HG03439 (cell line): Measurements from ENCODE around the gene ANKRD23.
"Not testable (repeated sequence)": the region's sequence is repeated elsewhere in the genome, so short reads cannot be mapped to it uniquely, and the experiment has no call there.

Source experiments
- ATAC-seq: cut with Tn5 transposase; IDR thresholded peaks from one replicate; pipeline ENCODE4 v1.9.1; 2021; ENCODE audit warnings: mild to moderate bottlenecking, moderate library complexity; ENCODE audit not compliant: unreplicated experiment

The ANKRD23 gene

DNA sequence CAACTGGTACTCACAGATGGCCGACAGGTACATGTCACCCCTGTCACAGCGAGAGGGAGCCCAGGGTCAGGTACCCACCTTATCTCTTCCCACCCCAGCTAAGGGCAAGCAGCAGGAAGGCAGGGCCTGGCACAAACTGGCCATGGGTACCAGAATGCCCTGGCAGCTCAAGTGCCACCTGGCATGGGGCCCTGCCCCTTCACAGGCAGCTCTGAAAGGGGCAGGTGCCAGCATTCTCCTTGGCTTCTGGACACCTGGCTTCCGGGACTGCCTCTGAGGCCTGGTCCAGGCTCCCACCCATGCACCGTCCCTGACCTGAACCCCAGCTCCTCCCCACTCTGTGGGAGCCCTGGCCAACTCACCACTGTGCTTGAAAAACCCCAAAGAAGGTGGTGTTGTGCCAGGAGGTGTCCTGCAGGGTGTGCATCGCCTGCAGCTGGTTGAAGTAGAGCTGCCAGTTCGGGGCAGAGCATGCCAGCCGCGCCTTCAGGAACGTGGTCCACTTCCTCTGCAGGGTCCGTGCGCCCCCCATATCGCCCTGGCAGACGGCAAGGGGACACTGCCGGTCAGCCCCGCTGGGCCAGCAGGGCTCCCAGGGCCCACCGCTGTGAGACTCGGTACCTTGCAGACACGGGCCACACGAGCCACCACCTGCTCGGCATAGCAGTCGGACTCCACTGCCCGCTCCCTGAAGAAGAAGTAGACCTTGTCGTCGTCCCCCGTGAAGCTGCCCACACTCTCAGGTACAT is 20.7 kb upstream of the ANKRD23 start:
- ATAC-seq = no peak

DNA sequence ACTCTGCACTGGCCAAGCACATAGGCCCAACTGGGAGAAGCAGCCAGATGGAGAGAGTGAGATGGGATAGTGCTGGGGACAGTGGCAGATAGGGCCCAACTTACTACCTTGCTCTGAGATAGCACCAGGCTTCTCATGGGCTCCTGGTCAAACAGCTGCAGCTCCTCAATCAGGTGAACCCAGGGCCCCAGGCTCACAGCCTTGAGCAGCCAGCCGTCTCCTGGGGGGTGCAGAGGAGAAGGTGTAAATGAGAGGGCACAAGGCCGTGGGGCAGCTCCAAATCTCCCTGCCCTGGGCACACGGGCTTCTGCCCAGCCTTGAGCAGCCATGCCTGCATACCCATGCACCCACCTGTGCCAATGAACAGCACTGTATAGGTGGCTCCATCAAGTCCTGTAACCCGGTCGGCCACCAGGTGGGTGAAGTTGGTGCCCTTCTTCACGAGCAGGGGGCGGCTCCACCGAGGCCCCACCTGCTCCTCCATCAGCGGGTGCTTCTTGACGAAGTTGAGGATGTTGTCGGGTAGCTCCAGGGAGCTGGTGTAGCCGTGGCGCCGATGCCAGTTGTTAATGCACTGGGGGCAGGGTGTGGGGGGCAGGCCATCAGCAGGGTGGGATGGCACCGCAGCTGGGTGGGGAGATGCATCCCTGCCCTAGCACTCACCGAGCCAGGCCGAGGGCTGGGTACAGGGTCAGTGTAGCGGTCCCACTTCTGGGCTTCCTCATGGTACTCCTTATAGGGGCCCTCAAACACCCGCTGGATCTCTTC is 19.9 kb upstream of the ANKRD23 start:
- ATAC-seq = no peak

- ATAC-seq = not testable (repeated sequence)
Measured at GRCh38 chr2:96863056-96863455, 19.2 kb upstream of the ANKRD23 start.

DNA sequence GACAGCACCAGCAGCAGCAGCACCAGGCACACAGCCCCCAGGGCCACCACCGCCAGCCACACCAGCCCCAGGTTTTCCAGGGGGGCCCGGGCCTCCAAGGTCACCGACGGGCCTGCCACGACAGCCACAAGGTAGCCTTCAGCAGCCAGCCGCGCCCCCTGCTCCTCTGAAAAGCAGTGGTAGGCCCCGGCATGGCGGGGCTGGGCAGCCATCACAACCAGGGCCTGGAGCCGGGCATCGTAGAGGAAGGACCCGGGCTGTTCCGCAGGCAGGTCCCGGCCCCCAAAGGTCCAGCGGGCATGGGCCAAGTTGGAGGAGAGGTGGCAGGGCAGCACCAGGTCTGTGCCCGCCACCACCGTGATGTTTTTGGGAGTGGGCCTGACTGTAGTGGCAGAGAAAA is 17.3 kb upstream of the ANKRD23 start:
- no peak for ATAC-seq

DNA sequence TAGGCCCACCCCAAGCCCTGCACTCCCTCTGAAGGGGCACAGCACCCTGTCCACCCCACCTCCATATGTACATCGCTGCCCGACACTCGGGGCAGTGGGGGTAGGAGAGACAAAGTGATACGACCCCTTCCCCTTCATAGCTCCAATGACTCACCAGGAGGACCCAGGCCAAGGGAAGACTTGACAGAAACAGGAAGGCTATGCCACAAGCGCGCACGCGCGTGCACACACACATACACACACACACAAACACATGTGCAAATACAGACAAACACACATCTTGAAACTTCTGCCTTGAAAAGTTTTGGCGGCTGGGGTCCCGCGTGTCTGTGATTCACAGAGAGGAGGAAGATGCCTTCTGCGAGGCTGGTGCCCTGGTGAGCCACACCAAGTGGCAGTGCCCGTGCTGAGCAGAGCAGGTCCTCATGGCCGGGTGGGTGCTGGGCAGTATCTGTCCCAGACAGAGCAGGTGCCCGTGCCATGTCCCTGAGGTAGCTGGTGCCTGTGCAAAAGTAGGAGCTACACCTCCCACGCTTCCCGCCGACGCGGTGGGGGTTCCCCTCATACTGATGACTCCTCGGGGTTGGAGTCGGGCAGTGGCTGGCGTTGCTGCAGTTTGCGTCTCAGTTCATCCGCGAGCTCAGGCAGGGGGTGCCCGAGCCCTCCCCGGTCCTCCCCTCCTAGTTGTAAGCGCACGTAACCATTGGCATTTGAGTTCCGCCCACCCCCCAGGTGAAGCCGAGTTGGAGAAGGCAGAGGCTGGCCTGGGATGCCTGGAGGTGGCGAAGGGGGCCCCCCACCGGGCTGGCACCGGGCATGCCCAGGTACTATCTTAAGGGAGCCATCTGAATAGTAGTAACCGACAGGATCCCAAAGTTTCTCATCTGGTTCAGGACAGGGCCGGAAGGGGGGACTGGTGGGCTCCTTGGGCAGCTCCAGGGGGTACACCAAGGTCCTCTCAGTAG is 16.5 kb upstream of the ANKRD23 start:
- ATAC-seq = no peak

DNA sequence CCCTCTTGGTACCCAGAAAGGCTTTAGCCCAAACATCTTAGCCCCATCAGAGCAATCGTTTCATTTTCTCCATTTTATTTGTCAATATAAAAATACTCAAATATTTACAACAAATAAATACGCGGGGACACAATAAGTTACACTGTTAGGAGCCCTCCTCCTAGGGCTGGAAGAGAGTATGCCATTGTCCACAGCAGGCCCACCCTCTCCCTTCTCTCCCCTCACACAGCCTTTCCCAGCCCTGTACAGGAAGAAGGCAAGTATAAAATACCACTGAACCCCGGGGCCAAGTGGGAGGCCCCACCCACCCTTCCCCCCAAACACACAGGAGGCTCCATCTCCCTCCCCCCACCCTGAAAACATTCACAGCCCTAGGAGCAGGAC is 15.9 kb upstream of the ANKRD23 start:
- no peak for ATAC-seq

DNA sequence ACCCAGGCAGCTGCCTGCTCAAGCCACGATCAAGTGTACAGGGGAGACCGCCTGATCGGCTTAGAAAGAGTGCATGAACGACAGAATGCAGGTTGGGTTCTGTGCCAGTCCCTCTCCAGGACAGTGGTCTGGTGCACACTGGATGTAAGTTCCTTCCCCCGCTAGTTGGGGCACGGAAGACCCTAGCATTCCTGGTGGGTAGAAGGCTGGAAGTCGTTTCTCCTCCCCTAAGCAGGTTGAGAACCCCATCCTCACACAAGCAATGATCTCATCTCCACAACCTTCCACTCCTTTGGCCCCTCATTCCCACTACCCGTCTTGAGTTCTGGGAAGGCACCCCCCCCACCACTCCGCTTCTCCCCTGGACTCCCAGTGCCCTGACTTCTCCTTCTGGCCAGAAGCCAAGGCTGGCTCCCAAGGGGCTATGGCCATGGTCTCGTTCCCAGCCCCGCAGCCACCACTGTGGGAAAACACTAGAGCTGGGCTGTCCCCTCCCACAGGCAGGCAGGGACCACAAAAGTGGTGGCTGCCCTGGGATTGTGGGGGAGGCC is 15.4 kb upstream of the ANKRD23 start:
- ATAC-seq = no peak

DNA sequence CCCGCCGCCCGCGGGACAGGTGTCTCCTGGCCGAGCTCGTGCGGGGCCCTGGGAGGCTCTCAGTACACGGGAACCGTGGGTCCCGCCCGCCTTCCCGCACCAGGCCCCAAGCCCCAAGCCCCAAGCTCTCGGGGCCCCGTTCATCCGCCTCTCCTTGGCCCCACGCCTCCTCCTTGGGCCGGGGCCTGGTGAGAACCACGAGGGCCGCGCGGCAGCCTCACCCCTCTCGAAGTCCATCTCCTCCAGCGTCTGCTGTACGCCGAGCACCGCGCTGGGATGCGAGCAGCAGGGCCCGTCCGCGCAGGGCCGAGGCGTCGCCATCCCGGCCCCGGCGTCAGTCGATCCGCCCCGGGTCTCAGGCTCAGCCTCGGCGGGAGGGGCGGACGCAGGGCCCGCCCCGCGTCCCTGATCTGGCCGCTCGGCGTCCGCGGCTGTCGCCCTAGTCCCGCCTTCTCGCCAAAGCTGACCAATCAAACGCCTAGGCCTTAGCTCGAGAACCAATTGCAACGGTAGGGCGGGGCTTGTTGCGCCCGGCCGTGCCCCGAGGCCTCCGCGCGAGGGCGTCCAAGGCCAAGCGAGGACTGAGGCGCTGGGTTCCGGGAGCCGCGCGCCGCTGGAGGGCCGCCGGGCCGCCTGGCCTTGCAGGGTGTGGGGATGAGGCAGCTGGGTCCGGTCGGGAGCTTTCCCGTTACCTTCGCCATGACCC is 14.0 kb upstream of the ANKRD23 start, which contains the start of gene ANKRD39:
Gene ANKRD39, minus strand, starts transcription at position 350 of the 706 bp plus-strand sequence. Its CDS starts 29 bp downstream, at position 321.
- peak; percentile 96 for ATAC-seq

GRCh38 chr2:96856776-96857666 is 13.2 kb upstream of the ANKRD23 start:
- ATAC-seq = peak; percentile 13

GRCh38 chr2:96853321-96853720 is 9.5 kb upstream of the ANKRD23 start:
- ATAC-seq = no peak

GRCh38 chr2:96852667-96853066 is 8.8 kb upstream of the ANKRD23 start:
- no peak for ATAC-seq

GRCh38 chr2:96848264-96848663 is 4.4 kb upstream of the ANKRD23 start:
- ATAC-seq = no peak

GRCh38 chr2:96847586-96847985 is 3.8 kb upstream of the ANKRD23 start:
- ATAC-seq = no peak

- no peak for ATAC-seq
Measured at GRCh38 chr2:96846825-96847224, 3.0 kb upstream of the ANKRD23 start.

GRCh38 chr2:96844405-96844808 is 586 bp upstream of the ANKRD23 start:
- ATAC-seq = no peak

DNA sequence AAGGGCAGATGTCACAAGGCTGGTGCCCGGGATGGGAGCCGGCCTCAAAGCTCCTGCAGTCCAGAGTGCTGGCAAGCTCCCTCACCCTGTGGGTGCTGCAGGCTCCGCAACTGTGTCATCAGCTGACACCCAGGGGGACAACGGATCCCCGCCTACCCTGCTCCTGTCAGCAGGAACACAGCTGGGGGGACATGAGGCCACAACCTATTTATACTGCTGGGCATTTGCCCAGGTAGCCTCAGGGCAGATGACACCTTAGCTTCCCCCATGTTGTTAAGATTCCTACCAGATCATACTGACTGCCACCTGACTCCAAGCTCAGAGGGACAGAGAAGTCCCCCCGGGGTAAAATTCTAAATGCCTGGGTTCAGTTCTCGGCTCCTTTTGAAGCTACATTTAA is 1.2 kb downstream of the ANKRD23 start:
- ATAC-seq = no peak

GRCh38 chr2:96841701-96842495 is 1.9 kb downstream of the ANKRD23 start:
- no peak for ATAC-seq
